D721Med (cell line): ENCODE results near the gene OR52B2.

Experiments
- DNase-seq: peaks from one replicate; pipeline ENCODE4 v3.0.0; 2011; ENCODE audit warnings: low spot score; ENCODE audit not compliant: insufficient read length
- FAIRE-seq: peaks from 2 replicates; lab custom pipeline; 2011; peaks lifted over from hg19 to GRCh38; lab: Jason Lieb, UNC
- CTCF ChIP-seq: IDR thresholded peaks from 2 replicates; pipeline ENCODE4 v1.5.1; 2012; ENCODE audit warnings: mild to moderate bottlenecking, control low read depth; ENCODE audit not compliant: insufficient read depth; ENCODE audit errors: missing control alignments

OR52B2 gene

GRCh38 chr11:6206456-6207180, 36.5 kb upstream of the OR52B2 start:
- TF ChIP-seq CTCF = no peak
- no peak for DNase-seq
- FAIRE-seq = no peak

- DNase-seq = no peak
- no peak for FAIRE-seq
- TF ChIP-seq CTCF = no peak
Measured at GRCh38 chr11:6205366-6205765, 35.2 kb upstream of the OR52B2 start, which contains the start of gene C11orf42. Gene C11orf42 (plus strand): TSS chr11:6205557. CDS start chr11:6205616, 59 bp downstream.

- no peak for TF ChIP-seq CTCF
- FAIRE-seq (no peak), DNase-seq (no peak)
Measured at GRCh38 chr11:6204706-6205105, 34.6 kb upstream of the OR52B2 start.

GRCh38 chr11:6203327-6203726, 33.2 kb upstream of the OR52B2 start:
- FAIRE-seq = no peak
- no peak for TF ChIP-seq CTCF
- no peak for DNase-seq

- FAIRE-seq = no peak
- TF ChIP-seq CTCF = no peak
- no peak for DNase-seq
Measured at GRCh38 chr11:6202041-6202440, 31.9 kb upstream of the OR52B2 start.

- FAIRE-seq (no peak), DNase-seq (no peak)
- TF ChIP-seq CTCF = no peak
Measured at GRCh38 chr11:6201481-6201880, 31.4 kb upstream of the OR52B2 start.

GRCh38 chr11:6200975-6201374, 30.8 kb upstream of the OR52B2 start:
- no peak for TF ChIP-seq CTCF
- no peak for DNase-seq
- no peak for FAIRE-seq
